Tibial artery (tissue), 4 donors: Measurements from ENCODE around the gene HHAT.
A peak's percentile ranks its signal among the peaks of the same experiment; 100 is the strongest.

Experiments
- DNase-seq, 2 donors: peaks; one replicate each; pipeline ENCODE4 v3.0.0-alpha.2; 2019
- H3K27ac ChIP-seq, 2 donors: fragments of 200-600 bp; sonication (generic) in 1 of 2; 1 replicate in 1 of 2; 2 replicates in 1 of 2; pipeline ENCODE4 v1.5.1; 2018 to 2019; ENCODE audit warnings: mild to moderate bottlenecking in 1 of 2
- H3K27me3 ChIP-seq, 2 donors: fragments of 200-600 bp; sonication (generic) in 1 of 2; one replicate each; pipeline versions ENCODE4 v1.5.1 to v1.6.0; 2016 to 2019
- H3K36me3 ChIP-seq, 3 donors: fragments of 200-600 bp; sonication (generic) in 2 of 3; one replicate each; pipeline ENCODE4 v1.5.1; 2016 to 2019; ENCODE audit warnings: mild to moderate bottlenecking in 2 of 3
- H3K4me1 ChIP-seq, 4 donors: fragments of 200-600 bp; sonication (generic) in 2 of 4; 1 replicate in 3 of 4; 2 replicates in 1 of 4; pipeline ENCODE4 v1.5.1; 2016 to 2019
- H3K4me3 ChIP-seq, 2 donors: fragments of 200-600 bp; sonication (generic) in 1 of 2; 1 replicate in 1 of 2; 2 replicates in 1 of 2; pipeline ENCODE4 v1.5.1; 2018 to 2019; ENCODE audit warnings: mild to moderate bottlenecking in 2 of 2
- H3K9me3 ChIP-seq, 3 donors: fragments of 200-600 bp; sonication (generic) in 1 of 3; one replicate each; pipeline ENCODE4 v1.5.1; 2016 to 2019
- intact Hi-C: fragments of 100-400 bp; cut with DNase I; formaldehyde crosslinking; loops from one replicate; pipeline ENCODE4 v1.15.0; 2023; ENCODE audit warnings: low total_unique reads
- TF ChIP-seq, protein P1 (sequence below), 2 experiments: fragments of 200-600 bp in 1 of 2; fragments of 450-650 bp in 1 of 2; IDR thresholded peaks; one replicate each; pipeline ENCODE4 v1.5.1; 2017 to 2019; ENCODE audit warnings: antibody characterized with exemption in 2 of 2, mild to moderate bottlenecking in 1 of 2, moderate library complexity in 1 of 2

HHAT gene

DNA sequence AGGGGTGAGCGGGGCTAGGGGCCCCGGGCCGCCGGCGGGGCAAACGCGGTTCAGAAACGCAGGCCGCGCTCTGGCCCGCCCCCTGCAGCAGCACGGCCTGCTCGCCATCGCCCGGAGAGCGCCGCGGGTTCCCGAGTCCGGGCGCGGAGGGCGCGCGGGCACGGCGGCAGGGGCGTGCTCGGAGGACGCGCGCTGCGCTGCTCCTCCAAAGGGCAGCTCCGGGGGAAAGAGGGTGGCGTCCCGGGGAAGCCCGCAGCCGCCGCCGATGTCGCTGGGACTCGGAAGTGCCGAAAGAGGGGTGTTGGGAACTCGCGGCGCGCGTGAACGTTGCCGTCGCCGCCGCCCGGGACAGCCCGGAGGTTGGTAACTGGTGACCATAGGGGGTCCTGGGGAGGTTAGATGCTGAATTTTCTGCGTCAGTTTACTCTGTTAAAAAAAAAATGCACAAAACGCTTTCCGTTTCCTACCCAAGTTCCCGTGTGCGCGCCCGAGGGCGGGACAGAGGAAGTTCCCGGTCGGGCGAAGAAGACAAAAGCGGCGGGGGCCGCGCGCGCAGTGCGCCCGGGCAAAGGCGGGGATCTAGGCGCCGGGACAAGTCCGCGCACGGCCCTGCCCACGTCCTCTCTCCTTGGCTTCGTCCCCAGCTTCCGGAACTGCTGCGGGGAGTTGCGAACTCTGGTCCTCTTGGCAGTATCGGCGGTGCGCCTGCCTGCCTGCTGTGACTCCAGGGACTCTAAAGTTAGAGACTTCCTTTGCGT, at the start of gene HHAT:
Gene HHAT (plus strand): TSS at position 157 of the 758 bp plus-strand sequence. CDS start 20,074 bp downstream, outside the sequence.
- H3K27ac ChIP-seq: peak within 1 kb of the TSS; percentile 84 to 88
- H3K9me3 ChIP-seq: peaks cover 0 to 13% (median 0%) of the 10 kb centered on the region in 3 donors
- H3K36me3 ChIP-seq: no peaks in the 10 kb centered on the region
- H3K4me1 ChIP-seq: peaks cover 0 to 11% (median 5%) of the 10 kb centered on the region in 4 donors
- H3K4me3 ChIP-seq: peak within 1 kb of the TSS; percentile 79 to 80
- H3K27me3 ChIP-seq: no peaks in the 10 kb centered on the region
- intact Hi-C loops: no loop called here
- TF ChIP-seq, protein P1, sequence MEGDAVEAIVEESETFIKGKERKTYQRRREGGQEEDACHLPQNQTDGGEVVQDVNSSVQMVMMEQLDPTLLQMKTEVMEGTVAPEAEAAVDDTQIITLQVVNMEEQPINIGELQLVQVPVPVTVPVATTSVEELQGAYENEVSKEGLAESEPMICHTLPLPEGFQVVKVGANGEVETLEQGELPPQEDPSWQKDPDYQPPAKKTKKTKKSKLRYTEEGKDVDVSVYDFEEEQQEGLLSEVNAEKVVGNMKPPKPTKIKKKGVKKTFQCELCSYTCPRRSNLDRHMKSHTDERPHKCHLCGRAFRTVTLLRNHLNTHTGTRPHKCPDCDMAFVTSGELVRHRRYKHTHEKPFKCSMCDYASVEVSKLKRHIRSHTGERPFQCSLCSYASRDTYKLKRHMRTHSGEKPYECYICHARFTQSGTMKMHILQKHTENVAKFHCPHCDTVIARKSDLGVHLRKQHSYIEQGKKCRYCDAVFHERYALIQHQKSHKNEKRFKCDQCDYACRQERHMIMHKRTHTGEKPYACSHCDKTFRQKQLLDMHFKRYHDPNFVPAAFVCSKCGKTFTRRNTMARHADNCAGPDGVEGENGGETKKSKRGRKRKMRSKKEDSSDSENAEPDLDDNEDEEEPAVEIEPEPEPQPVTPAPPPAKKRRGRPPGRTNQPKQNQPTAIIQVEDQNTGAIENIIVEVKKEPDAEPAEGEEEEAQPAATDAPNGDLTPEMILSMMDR (IDR thresholded peaks at IDR 0.05): no peak
- DNase-seq: peak; percentile 68 to 82

DNA sequence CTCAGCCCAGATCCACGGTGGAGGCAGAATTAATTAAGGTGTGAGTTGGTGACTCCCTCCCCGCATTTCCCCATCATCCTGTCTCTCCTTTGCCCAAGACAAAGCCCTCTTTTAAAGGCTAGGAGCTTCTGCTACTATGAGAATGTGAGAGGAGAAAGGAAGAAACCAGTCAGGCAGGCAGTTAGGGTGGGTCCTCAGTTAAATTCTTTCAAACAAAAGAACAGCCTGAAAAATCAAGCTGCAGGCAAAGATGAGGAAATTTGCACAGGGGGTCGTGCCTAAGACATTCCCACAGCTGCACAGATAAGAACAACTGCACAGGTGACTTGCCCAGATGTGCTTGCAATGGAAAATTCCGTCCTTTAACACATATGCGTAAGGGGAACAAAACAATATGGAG, 48.5 kb upstream of the HHAT start:
- TF ChIP-seq, protein P1 (IDR thresholded peaks at IDR 0.05): no peak

DNA sequence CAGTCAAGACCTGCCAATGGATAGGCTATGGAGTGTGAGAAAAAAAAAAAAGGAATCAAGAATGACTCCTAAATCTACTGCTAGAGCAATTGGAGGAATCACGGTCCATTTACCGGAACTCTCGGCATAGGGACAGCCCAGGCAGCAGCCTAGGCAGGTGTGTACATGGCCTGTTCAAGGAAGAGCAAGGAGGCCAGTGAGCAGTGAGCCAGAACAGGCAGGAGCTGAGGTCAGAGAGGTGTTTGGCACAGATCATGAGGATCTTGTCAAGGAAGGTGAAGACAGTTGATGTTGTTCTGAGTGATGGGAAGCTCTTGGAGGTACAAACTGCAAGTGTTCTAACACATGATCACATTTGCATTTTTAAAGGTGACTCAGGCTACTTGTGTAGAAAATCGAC, 40.6 kb upstream of the HHAT start:
- no peaks in the 10 kb centered on the region for H3K36me3 ChIP-seq
- intact Hi-C loops: no loop called here
- TF ChIP-seq, protein P1 (IDR thresholded peaks at IDR 0.05): no peak
- no peak overlapping the region for H3K4me3 ChIP-seq
- no peaks in the 10 kb centered on the region for H3K27me3 ChIP-seq
- peaks cover 0 to 15% (median 15%) of the 10 kb centered on the region in 4 donors for H3K4me1 ChIP-seq
- H3K27ac ChIP-seq: no peak overlapping the region
- no peak for DNase-seq
- no peaks in the 10 kb centered on the region for H3K9me3 ChIP-seq

More for the DNA sequence above, 48.5 kb upstream of the HHAT start:
- Histone ChIP-seq H3K9me3 (peaks cover 0 to 21% (median 20%) of the 10 kb centered on the region in 3 donors), H3K27me3 (no peaks in the 10 kb centered on the region), H3K4me1 (no peaks in the 10 kb centered on the region), H3K27ac (no peak overlapping the region), H3K36me3 (peaks cover 0 to 4% (median 0%) of the 10 kb centered on the region in 3 donors), H3K4me3 (no peak overlapping the region)
- intact Hi-C loops: no loop called here
- no peak for DNase-seq

DNA sequence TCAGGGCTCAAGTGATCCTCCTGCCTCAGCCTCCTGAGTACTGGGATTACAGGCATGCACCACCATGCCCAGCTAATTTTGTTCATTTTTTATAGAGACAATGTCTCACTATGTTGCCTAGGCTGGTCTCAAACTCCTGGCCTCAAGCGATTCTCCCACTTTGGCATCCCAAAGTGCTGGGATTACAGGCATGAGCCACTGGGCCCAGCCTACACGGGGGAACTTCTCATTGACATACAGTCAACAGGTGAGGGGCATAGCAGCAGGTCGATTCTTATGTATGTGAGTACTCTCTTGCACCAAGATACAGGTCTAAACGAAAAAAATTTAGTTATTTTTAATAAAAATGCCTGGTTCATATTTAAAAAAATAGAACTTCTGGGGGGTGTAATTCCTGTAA, 39.5 kb upstream of the HHAT start:
- intact Hi-C loops: no loop called here
- H3K9me3 ChIP-seq: no peaks in the 10 kb centered on the region
- TF ChIP-seq, protein P1 (IDR thresholded peaks at IDR 0.05): no peak
- H3K27ac ChIP-seq: no peak overlapping the region
- no peak for DNase-seq
- H3K27me3 ChIP-seq: no peaks in the 10 kb centered on the region
- no peak overlapping the region for H3K4me3 ChIP-seq
- no peaks in the 10 kb centered on the region for H3K36me3 ChIP-seq
- H3K4me1 ChIP-seq: peaks cover 0 to 27% (median 26%) of the 10 kb centered on the region in 4 donors

DNA sequence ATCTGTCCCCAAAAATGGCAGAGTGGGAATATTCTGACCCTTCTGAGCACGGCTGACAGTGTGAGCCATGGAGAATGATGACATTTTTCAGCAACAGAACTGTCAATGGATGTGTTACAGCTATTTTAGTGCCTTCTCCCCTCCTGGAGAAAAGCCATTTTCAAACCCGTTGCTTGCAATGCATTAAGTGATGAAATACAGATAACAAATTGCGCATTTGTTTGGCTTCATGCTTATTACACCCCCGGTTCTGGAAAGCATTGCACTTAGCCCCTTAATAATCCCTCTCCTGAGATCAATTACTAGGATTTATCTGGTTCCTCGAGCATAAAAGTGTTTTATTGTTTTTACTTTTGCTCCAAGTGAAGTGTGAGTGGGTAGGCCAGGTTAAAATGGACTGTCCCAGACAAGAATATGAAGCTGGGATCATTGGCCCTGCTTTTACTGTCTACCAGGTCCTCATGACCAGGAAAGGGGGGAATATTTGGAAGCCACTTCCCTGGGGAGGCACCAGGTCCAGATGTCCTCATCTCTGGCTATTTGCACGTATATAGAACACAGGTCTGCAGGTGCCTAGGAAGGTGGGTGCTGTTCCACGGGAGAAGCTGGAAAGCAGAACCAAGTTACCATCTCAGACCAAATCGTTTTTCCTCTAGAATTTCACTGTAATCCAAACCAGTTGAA, 37.5 kb upstream of the HHAT start:
- no peaks in the 10 kb centered on the region for H3K36me3 ChIP-seq
- H3K4me3 ChIP-seq: no peak overlapping the region
- intact Hi-C loops: no loop called here
- peaks cover 0 to 46% (median 44%) of the 10 kb centered on the region in 4 donors for H3K4me1 ChIP-seq
- no peak for DNase-seq
- no peaks in the 10 kb centered on the region for H3K27me3 ChIP-seq
- TF ChIP-seq, protein P1 (IDR thresholded peaks at IDR 0.05): no peak
- peak overlapping the region; percentile 90 to 93 for H3K27ac ChIP-seq
- H3K9me3 ChIP-seq: no peaks in the 10 kb centered on the region
